ENCODE measurements around the gene IGF1R.

The IGF1R gene

DNA sequence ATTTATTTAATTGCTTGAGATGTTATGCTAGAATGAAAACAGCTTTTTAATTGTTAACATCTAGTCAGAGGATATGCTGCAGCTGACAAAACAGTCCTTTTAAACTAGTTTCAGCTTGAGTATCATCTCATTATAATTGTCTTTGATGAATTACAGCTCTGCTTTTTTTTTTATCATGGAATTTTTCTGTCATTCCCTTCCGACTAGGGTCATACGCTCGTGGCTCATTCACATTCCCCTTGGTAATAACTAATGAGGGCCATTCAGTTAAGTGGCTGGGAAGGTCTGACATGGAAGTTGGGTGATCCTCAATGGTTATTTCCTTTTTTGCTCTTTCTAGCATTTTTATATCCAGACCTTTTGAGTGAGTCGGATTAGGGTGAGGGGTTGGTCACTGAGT is 282.2 kb downstream of the IGF1R start:
- DNase-seq: no peak

DNA sequence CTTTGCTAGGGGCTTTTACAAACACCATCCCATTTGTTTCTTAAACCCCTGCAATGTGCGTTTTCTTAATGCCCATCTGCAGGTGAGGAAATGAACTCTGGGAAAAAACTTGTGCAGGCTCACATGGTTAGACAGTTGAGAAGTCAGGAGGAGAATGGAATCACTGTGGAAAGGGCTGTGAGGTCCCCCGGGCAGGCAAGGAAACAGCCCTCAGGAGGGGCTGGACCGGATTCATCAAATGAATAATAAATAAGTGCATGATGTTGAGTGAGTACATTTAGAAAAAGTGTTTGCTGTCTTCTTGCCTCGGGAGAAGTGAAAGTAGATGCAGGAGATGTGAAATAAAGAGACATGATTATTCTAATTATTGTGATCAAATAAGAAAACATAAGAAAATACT is 282.7 kb downstream of the IGF1R start:
- no peak for DNase-seq

DNA sequence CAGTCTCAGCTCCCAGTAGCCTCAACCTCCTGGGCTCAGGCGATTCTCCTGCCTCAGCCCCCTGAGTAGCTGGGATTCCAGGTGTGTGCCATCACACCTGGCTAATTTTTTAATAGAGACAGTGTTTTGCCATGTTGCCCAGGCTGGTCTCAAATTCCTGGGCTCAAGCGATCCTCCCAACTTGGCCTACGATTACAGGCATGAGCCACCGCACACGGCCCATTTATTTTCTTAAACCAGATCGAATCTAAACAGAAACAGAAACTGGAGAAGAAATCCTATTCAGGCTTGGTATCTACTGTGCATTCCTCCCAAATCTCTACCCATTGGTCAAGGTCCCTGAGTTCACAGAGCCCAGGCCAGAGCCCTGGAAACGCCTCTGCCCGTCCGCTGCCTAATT is 285.1 kb downstream of the IGF1R start:
- DNase-seq: no peak

DNA sequence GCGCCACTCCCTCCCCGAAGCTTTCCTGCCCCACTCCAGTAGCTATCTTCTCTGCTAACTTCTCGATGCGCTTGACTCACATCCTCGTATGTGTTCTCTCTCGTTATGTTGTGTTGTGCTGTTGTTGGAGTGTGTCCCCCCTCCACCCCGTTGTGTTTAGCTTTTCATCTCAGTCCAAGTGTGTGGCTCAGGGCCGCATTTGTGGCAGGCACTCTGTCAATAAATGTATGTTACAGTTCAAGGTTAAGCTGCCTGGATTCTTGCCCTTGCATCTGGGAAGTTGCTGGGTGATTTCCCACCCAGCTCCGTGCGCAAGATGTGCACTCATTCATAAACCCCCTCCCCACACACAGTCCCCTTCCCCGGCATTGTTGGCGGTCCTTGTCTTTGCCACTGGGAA is 287.4 kb downstream of the IGF1R start:
- DNase-seq: no peak

DNA sequence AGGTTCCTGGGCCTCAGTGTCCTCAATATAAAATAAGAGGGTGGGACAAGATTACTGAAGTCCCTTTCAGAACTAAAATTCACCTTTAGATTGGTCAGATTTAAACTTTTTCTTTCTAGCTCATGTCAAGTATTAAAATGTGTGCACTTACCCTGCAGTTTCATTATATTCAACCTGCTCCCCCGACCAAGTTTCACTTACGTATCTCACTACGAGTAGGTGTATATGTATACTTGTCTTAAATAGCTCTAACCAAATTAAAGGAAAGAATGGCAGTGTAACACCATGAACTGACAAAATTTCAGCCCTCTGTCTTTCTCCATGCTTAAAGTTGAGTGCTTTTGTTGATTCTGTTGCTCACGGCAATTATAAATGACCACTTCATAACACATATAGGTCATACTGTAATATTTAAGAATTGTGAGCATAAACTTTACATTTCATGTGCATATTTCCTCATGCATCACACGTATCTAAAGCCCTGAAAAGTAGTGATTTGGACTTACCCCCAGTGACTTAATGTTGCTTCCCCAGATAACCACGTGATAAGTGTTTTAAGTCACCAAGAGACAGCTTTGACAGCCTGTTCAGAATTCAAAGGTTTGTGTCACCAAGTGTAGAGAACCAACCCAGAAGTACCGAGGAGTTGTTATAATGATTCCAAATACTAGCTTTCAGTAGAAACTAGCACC is 289.2 kb downstream of the IGF1R start:
- DNase-seq: no peak

DNA sequence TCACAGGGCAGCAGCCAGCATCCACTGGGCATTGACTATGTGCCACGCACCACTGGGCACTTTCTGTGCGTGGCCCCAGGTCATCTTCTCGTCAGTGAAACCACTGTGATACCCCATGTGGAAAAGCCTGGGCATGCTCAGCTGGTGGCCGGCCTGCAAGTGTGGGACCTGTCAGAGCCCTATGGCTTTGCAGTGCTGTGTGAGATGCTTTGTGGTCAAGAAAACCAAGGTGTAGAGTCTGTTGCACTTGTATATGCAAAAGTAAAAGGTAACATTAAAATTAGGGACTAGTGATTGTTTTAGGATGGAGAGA is 289.7 kb downstream of the IGF1R start:
- DNase-seq: no peak

DNA sequence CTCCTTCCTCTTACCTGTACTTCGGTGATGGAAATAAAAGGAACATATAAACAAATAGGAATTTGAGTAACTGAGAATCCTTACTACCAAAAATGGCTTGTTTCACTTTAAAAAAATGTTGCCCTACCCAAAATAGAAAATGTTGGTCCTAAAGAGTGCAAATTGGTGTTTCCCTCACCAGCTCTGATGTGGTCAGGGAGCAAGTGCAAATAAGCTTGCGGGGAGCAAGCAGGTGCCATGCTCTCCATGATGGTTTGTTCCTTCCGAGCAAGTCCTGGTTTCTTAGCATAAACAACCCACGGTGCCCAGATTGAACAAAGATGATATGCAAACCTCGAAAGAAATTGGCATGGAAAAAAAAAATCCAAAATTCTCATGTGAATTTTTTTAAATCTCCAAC is 290.5 kb downstream of the IGF1R start:
- no peak for DNase-seq

DNA sequence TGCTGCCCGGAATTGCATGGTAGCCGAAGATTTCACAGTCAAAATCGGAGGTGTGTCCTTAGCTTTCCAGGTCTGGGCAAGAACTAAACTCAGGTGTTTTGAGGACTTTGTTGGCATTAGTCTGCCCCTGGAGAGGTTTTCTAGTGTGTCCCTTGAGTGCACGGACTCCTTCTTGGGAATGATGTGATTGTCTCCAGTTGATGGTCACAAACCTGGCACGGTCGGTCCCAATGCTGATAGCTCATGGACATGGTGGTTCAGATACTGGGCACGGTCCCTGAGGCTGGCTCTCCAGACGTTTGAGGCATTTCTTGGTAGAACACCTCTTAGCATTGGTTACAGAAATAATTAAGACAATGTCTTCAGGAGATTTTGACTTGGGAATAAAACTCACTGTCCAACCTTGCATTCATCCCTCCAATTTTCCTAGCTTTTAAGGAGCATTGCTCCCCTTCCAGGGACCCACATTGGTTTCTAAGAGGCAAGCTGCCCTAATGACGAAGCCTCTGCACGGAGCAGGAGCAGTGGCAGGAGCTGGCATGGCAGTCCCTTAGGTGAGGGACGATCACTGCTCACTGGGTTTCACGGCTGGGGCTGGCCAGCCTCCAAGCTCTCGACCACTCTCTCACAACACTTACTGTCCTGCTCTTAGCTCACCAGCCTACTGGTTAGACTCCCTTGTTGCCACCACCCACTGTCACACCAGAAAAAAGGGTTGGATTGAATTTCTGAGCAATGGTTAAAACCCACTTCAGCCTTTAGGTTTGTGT is 291.2 kb downstream of the IGF1R start:
- no peak for DNase-seq

DNA sequence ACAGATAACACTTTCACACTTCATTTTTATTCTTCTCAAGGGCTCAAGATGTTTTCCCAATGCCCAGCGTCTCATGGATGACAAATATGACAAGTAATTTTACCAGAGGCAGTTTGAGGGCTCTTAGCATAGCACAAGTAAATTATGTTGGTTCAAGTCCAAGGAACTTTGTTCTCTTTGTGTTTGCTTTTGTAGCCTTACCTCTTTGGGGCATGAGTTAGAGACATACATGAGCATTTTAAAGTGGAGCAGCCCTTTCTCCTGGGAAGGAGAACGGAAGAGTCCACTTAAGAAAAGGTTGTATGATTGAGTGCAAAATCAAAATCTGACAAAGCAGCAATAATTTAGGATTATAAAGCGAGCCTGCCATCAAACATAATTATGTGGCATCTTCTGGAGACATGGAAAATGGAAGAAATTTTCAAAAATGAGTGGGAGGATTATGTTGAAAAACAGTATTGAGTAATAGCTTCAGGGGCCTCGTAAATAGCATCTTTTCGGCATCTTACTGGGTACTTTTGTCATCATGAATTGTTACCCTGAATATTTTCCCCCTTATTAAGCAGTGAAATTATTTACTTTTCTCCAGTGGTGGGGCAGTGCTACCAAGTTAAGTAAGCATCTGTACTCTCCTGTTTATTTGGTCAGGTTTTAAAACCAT is 293.4 kb downstream of the IGF1R start:
- no peak for DNase-seq

DNA sequence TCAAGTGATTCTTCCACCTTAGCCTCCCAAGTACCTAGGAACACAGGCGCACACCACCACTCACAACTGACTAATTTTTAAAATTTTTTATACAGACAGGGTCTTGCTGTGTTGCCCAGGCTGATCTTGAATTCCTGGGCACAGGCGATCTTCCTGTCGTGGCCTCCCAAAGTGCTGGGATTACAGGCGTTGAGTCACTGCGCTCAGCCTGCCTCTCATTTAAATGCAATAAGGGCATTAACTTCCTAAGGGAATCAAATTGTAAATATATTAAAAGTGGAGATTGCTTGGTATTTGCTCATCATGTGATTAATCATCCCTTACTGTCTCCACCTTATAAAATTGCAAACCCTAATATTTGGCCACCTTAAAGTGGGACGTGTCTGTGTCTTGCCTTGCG is 294.1 kb downstream of the IGF1R start:
- DNase-seq: no peak

DNA sequence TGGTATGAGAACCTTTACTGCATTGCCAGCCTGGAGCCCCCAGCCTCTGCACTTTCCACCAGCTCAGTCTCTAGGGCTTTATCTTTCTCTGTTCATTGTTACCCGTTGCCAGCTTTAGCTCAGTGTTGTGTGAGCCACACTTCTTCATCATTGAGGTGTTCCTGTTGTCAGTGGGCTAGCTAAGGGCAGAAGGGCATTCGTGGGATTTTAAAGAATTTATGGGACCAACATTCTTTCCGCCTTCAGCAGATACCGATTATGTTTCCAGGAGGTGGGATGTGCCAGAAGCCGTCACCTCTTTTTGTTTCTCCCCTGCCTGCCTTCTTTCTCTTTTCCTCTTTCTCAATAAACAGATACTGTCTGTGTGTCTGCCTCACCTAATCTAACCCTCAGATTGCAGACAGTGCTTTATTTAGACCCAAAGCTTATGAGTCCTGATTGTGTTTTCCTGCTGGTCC is 294.7 kb downstream of the IGF1R start:
- DNase-seq: no peak

DNA sequence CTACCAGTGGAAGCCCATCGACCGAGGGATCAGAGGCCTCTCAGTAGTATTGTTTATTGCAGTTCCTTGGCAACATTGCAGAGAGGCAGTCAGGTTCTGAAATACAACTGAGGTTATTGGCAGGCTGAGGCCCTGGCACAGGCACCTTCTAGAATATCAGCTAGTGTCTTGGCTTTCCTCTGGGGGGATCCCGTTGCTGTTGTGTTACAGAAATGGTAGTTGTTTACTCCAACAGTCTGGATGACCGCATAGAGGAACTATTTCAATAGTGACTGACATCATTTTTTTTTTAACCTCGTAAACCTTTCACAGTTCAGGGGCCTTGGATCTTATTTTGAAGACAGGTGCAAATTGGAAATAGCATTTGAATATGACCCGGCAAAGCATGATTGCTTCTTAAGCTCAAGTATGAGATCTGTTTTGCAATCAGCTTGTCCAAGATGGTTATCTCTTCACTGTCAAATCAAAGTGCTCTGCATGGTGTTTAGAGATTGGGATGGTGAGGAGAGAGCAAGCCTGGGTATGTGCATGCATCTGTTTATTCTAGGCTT is 295.3 kb downstream of the IGF1R start:
- no peak for DNase-seq

DNA sequence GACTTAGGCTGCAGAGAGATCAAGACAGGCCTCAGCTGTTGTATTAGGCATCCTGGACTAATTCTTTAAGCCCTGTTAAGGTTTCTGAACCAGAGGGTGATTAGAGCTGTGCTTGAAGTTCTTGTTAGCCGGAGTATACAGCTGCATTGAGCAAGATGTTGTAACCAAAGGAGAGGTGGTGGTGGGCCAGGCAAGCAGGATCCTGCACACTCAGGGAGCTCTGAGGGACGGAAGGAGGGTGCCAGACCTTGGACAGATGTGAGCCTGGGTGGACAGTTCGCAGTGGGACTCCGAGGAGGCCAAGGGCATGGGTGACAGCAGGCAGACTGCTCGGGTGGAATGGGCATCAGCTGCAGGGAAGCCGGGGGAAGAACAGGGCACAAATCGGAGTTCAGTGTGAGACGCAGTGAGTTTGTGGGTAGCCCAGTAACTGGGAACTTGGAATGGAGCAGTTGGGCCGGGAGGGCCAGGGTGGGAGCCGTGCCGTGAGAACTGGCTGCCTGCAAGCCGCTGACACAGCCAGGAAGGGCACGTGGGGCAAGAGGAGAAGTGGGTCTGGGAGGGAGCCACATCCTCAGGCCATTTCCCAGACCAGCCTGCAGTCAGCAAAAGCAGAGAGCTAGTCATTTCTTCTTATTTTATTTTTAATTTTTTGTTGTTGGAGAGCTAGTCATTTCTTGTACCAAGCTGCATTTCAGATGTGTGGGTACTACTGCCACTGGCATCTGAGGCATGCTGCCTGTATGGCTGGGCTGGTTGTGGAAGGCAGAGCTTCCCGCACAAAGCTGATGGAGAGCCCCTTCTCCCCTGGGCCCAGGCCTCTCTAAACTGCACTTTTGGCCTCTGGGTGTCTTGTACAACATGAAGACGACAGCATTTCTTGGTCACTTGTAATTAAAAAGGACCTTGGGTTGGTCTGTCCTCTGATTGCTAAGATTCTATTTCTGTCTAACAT is 298.2 kb downstream of the IGF1R start:
- no peak for DNase-seq

DNA sequence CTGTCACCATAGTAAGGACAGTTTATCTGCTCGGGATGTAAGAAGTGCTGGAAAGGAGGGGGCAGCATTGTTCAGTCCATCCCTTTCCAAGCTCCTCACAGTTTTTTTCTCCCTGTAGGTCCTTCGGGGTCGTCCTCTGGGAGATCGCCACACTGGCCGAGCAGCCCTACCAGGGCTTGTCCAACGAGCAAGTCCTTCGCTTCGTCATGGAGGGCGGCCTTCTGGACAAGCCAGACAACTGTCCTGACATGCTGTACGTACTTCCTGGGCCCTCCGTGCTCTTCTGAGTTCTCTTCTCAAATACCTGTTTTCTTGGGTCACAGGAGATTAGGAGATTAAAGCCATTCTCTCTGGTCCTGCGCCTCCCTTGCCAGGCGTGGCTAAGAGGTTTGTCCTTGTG is 300.1 kb downstream of the IGF1R start:
- DNase-seq: no peak

DNA sequence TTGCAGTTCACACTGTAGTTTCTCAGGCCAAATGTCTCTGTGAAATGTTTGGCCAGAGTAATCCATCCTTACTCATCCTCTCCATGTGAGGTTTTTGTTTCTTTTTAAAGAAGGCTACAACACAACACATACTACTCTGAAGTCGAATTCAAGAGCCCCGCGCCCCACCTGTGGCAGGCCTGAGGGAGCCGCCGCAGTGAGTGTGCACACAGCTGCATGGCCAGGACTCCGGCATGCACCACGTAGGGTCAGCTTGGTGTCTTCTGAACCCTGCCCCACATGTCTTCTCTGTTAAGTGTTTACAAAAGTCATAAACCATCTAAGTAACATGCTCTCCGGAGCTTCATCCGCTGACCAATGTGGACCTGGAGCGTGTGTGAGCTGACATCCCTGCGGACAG is 300.6 kb downstream of the IGF1R start:
- no peak for DNase-seq

DNA sequence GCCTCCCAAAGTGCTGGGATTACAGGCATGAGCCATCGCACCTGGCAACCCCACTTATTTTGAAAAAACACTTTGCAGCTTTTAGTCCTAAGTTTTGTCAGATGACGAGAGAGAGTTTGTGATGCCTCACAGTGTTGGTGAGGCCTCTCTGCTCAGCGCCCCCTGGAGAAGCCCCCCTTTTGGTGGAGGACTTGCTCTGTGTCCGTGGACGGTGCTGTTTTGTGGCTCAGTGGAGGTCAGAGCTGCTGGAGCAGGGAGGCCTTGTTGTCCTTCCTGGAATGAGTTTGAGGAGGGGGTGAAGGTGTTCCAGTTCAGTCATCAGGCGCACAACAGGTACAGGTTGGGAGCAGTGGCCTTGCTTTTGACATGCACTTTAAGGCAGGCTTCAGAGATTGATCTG is 301.3 kb downstream of the IGF1R start:
- no peak for DNase-seq

DNA sequence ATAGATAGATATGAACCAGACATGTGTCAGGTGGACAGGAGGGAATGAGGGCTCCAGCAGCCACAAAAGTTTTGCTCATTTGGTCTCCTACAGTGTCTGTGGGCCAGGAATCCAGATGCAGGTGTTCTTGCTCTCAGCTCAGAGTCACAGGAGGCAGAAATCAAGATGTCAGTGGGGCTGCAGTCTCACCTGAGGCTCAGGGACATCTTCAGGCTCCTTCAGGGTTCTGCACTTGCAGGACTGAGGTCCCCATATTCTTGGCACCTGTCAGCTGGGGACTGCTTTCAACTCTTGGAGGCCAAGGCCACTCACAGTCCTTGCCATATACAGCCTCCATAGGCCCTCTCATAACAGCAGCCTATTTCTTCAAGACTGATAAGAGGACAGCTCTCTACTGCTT is 301.9 kb downstream of the IGF1R start:
- DNase-seq: no peak

DNA sequence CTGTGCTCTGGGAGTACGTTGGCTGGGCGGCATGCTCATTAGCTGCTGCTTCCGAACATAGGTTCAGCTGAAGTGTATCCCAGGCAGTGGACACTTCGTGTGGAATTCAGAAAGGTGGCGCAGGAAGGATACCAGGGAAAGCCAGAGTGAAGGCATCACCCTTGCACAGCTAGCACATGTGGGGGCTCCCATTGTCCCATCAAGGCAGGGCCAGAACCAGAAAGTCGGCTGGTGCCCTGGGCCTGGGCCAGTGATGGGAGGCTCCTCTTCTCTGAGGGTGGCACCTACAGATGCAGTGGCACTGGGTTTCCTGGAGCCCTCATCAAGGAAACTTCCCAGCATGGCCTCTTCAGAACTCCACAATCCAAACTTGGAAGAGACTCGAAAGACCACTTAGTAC is 302.7 kb downstream of the IGF1R start:
- DNase-seq: no peak

DNA sequence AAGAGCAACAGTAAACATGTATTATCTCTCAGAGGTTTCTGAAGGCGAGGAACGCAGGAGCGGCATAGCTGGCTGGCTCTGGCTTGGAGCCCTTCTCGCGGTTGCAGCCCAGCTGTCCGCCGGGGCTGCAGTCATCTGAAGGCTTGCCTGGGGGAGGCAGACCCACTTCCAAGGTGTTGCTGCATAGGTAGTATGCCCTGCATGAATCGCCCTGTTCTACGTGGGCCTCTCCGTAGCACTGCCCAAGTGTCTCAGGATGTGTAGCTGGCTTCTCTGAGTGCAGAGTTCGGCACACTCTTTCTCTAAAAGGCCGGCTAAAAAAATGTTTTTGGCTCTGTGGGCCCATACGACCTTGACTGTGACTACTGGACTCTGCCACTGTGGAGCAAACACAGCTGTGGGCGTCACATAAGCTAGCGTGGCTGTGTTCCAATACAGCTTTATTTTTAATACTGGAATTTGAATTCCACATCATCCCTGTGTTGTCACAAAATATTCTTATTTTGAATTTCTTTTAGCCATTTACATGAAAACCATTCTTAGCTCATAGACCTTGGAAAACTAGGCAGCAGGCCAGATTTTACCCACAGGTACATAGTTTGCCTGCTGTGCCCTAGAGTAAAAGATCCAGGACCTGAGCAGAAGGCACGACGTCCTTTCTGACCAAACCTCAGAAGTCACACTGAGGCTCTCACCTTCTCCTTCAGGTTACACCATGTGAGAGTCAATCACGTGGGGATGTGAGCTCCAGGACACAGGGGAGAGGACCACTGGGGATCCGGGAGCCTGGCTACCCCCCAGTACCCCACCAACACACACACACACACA is 303.4 kb downstream of the IGF1R start:
- no peak for DNase-seq

DNA sequence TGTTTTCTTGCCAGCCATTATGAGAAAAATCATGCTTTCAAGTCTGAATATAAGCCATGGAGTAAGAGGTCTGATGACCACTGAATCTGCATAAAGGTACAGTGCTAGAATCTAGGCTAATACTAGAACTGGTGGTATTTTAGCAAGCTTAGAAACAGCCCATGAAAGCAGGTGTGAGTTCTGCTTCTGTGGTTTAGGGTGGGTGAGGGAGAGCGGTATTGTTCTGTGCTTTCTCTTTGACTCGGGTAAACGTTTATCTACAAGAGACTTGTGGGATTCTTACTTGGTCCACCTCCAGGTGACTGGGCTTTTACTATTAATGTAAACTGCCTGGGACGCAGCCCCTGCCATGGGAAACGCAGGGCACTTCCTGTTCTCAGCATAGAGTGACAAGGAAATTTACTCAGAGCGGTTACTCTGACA is 304.1 kb downstream of the IGF1R start:
- no peak for DNase-seq

DNA sequence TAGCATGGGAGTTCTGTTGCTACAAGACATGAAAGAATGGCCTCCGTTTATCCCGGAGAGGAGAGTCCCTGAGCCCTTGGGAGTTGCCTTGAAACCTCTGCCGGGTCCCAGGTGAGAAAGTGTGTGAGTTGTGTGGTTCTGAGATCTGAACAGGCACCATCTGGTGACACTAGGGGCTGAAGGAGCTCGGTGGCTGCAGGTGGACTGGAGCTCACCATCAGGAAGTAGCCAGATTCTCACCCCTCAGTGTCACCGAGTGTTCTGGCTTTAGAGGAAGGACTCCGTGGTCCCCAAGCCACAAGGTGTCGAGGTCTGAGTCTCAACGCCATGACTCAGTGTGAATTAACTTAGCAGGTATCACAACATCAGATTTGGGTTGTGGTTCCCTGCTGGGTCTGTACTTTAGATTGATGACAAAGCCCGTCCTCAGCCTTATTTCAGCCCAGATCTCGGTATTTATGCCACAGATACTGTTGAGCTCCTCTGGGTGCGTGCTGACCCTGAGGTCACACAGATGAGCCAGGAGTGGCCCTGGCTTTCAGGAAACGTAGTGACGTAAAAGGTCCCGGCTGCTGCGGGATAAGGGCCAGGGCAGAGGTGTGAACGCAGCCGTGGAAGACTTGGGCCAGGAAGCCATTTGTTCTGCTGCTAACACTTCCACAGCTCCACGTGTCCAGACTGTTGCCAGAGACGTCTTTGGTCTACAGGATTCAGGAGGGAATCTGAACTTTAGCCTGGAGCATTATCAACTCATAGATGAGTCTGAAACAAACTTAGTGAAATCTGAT is 304.9 kb downstream of the IGF1R start:
- DNase-seq: no peak

All from NCI-H69 (cell line).